ENCODE data around the gene RPL41.
"Not testable (repeated sequence)": the region's sequence is repeated elsewhere in the genome, so short reads cannot be mapped to it uniquely, and the experiment has no call there.

Gene RPL41

DNA sequence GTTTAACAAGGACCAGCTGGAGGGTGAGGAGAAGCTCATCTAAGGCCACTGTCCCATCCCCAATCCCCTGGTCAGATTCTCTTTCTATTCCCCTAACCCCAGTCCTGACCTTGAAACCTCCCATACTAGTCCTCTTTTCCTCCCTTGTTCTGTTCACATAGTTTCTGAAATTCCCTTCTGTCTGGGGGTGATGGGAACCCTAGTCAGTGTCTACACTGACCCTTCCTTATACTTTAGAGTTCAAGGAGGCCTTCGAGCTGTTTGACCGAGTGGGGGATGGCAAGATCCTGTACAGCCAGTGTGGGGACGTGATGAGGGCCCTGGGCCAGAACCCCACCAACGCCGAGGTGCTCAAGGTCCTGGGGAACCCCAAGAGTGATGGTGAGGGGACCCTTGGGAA lies 38.4 kb downstream of the RPL41 start:
- Mint-ChIP-seq H3K9me3 (no peaks in the 10 kb centered on the region), H3K27ac (no peak overlapping the region), H3K4me3 (no peak overlapping the region), H3K27me3 (no peaks in the 10 kb centered on the region), H3K4me1 (peaks cover 61% of the 10 kb centered on the region)
- no peak for ATAC-seq
- DNase-seq, result no peak

GRCh38 chr12:56155256-56155845 lies 38.9 kb downstream of the RPL41 start:
- peaks cover 62% of the 10 kb centered on the region for H3K4me1 Mint-ChIP-seq
- no peak for DNase-seq
- no peaks in the 10 kb centered on the region for H3K9me3 Mint-ChIP-seq
- no peak overlapping the region for H3K27ac Mint-ChIP-seq
- H3K27me3 Mint-ChIP-seq, result no peaks in the 10 kb centered on the region
- ATAC-seq, result no peak
- H3K4me3 Mint-ChIP-seq, result no peak overlapping the region

DNA sequence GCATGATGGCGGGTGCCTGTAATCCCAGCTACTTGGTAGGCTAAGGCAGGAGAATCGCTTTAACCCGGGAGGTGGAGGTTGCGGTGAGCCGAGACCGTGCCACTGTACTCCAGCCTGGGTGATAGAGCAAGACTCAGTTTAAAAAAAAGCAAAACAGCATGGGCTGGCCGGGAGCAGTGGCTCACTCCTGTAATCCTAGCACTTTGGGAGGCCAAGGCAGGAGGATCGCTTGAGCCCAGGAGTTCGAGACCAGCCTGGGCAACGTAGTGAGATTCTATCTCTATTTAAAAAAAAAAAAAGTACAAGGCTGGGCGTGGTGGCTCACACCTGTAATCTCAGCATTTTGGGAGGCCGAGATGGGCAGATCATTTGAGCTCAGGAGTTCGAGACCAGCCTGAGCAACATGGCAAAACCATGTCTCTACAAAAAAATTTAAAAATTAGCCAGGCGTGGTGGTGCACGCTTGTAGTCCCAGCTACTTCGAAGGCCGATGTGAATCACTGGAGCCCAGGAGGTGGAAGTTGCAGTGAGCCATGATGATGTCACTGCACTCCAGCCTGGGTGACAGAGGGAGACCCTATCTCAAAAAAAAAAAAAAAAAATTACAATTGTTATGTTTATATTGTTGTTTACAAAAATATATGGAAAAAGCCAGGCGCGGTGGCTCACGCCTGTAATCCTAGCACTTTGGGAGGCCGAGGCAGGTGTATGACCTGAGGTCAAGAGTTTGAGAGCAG lies 40.2 kb downstream of the RPL41 start:
- ATAC-seq, H3K9me3 Mint-ChIP-seq, DNase-seq, H3K27me3 Mint-ChIP-seq: not testable (repeated sequence)
- Mint-ChIP-seq H3K4me3 (peak overlapping the region; percentile 87 to 96), H3K27ac (peak overlapping the region; percentile 52 to 90), H3K4me1 (peaks cover 62% of the 10 kb centered on the region)

DNA sequence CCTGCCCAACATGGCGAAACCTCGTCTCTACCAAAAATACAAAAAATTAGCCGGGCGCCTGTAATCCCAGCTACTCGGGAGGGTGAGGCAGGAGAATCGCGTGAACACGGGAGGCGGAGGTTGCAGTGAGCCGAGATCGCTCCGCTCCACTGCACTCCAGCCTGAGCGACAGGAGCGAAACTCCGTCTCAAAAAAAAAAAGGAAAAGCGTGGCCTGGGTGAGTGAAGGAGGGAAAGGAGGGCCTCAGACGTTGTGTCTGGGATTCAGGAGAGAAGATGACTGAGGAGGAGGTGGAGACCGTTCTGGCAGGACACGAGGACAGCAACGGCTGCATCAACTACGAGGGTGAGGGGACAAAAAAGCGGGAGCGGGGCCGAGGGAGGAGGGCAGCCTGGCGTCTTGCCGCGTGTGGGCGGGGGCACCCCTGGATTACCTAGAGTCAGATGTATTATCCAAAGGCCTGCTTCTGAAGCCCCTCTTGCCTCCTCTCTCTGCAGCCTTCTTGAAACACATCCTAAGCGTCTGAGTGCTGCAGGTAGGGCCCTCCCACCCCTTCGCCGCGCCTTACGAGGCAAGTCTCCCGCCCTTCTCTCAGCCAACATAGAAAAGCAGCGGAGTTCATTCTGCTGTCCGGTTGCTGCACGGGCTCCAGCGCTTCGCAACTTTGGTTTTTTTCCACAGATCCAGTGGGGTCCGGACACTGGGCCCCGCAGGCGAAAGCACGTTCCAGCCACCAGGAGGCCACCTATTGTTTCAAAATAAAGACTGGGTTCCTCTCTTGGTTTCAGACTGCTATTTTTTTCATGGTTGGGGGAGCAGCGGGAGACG lies 41.0 kb downstream of the RPL41 start:
- no peaks in the 10 kb centered on the region for H3K9me3 Mint-ChIP-seq
- H3K4me3 Mint-ChIP-seq, result peak overlapping the region; percentile 87 to 96
- H3K4me1 Mint-ChIP-seq, result peaks cover 68% of the 10 kb centered on the region

GRCh38 chr12:56158029-56158925 lies 41.8 kb downstream of the RPL41 start, which contains the start of gene MYL6:
Gene MYL6, plus strand, starts transcription at chr12:56158359. Its CDS starts 43 bp downstream, at chr12:56158402.
- no peaks in the 10 kb centered on the region for H3K27me3 Mint-ChIP-seq
- peak within 1 kb of the TSS; percentile 89 to 99 for H3K27ac Mint-ChIP-seq
- peak; percentile 89 for ATAC-seq
- no peaks in the 10 kb centered on the region for H3K9me3 Mint-ChIP-seq
- peak within 1 kb of the TSS; percentile 87 to 96 for H3K4me3 Mint-ChIP-seq
- peak; percentile 83 to 93 for DNase-seq
- H3K4me1 Mint-ChIP-seq, result peaks cover 66% of the 10 kb centered on the region

More for the DNA sequence above, 41.0 kb downstream of the RPL41 start:
- Mint-ChIP-seq H3K27ac (peak overlapping the region; percentile 89 to 90), H3K27me3 (no peaks in the 10 kb centered on the region)
- peak; percentile 60 to 63 for DNase-seq
- ATAC-seq, result peak; percentile 34

GRCh38 chr12:56158926-56159461 lies 42.6 kb downstream of the RPL41 start:
- Mint-ChIP-seq H3K4me3 (peak overlapping the region; percentile 87 to 96), H3K4me1 (peaks cover 59% of the 10 kb centered on the region), H3K27me3 (no peaks in the 10 kb centered on the region), H3K9me3 (no peaks in the 10 kb centered on the region), H3K27ac (peak overlapping the region; percentile 87 to 99)
- DNase-seq, result peak in 1 of 2 donors; percentile 33
- ATAC-seq, result peak; percentile 4

DNA sequence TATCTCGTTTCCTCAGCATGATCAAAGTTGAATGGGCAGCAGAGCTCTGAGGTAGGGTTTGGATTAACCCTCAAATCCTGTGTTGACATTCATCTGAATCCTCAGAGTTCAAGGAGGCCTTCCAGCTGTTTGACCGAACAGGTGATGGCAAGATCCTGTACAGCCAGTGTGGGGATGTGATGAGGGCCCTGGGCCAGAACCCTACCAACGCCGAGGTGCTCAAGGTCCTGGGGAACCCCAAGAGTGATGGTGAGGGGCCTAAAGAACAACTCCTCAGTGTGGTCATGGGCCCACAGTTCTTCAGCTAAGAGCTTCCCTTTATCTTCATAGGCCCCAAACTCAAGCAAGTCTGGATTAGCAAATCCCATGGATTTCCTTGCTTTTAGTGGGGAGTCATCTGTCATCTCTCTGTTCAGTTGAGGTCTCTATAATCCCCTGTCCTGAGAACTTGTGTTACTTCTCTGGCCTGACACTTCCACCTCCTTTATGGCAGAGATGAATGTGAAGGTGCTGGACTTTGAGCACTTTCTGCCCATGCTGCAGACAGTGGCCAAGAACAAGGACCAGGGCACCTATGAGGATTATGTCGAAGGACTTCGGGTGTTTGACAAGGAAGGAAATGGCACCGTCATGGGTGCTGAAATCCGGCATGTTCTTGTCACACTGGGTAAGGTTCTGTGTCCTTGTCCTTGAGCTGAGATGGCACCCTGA lies 43.2 kb downstream of the RPL41 start:
- peak overlapping the region; percentile 87 to 99 for H3K27ac Mint-ChIP-seq
- H3K27me3 Mint-ChIP-seq, result no peaks in the 10 kb centered on the region
- peak overlapping the region; percentile 87 to 96 for H3K4me3 Mint-ChIP-seq
- peaks cover 55% of the 10 kb centered on the region for H3K4me1 Mint-ChIP-seq
- H3K9me3 Mint-ChIP-seq, result no peaks in the 10 kb centered on the region
- DNase-seq, result no peak
- no peak for ATAC-seq

DNA sequence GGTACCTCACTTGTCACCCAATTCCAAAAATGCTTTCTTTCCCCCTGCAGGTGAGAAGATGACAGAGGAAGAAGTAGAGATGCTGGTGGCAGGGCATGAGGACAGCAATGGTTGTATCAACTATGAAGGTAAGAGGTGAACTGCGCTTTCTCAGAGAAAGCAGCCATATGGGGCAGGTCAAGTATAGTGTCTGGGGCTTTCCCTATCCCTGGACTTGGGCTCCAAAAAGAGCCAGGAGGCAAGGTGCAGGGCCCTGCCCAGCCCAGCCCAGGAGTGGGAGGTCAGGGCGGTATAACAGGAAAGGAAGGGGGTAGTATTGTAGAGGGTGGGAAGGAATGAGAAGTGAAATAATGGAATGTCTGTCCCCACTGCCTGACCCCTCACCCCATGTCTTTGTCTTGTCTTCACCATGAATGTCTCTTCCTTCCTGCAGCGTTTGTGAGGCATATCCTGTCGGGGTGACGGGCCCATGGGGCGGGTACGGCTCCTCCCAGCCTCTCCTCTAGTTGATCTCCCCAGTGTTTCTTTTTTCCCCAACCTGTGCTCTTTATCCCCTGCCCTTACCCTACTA lies 43.8 kb downstream of the RPL41 start:
- Mint-ChIP-seq H3K4me3 (peak overlapping the region; percentile 87 to 96), H3K9me3 (no peaks in the 10 kb centered on the region), H3K27ac (peak overlapping the region; percentile 86 to 99), H3K27me3 (no peaks in the 10 kb centered on the region), H3K4me1 (peaks cover 55% of the 10 kb centered on the region)
- ATAC-seq (peak; percentile 52), DNase-seq (peak in 1 of 2 donors; percentile 50)

DNA sequence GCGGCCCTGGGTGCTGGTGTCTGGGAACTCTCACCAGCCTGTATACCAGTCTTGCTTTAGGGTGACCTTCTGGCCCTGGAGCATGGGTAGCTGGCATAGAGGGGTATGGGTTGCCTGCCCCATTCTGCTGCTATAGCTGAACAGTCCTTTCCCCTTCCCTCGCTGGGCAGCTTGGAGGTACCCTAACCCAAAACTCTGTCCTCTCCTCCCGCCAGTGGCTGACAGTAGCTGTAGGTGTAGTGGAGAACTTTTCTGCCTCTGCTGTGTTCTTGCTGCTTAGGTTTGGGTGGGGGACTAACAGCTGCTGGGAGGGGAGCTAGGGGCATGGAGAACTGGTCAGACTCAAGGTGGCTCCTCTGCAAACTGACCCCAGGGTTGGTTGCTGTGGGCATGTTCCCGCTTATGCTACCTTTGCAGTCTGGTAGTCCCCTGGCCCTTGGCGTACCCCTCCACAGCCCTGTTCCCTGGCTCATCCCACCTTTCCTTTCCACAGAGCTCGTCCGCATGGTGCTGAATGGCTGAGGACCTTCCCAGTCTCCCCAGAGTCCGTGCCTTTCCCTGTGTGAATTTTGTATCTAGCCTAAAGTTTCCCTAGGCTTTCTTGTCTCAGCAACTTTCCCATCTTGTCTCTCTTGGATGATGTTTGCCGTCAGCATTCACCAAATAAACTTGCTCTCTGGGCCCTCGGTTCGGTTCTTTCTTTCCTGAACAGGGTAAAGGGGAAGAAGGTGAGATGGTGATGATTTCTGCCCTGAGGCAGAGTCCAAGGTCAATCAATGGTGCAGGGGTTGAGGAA lies 44.7 kb downstream of the RPL41 start:
- Mint-ChIP-seq H3K4me1 (peaks cover 50% of the 10 kb centered on the region), H3K9me3 (no peaks in the 10 kb centered on the region), H3K27ac (peak overlapping the region; percentile 77 to 99), H3K4me3 (peak overlapping the region; percentile 87 to 96), H3K27me3 (no peaks in the 10 kb centered on the region)
- ATAC-seq, result no peak
- DNase-seq, result no peak

DNA sequence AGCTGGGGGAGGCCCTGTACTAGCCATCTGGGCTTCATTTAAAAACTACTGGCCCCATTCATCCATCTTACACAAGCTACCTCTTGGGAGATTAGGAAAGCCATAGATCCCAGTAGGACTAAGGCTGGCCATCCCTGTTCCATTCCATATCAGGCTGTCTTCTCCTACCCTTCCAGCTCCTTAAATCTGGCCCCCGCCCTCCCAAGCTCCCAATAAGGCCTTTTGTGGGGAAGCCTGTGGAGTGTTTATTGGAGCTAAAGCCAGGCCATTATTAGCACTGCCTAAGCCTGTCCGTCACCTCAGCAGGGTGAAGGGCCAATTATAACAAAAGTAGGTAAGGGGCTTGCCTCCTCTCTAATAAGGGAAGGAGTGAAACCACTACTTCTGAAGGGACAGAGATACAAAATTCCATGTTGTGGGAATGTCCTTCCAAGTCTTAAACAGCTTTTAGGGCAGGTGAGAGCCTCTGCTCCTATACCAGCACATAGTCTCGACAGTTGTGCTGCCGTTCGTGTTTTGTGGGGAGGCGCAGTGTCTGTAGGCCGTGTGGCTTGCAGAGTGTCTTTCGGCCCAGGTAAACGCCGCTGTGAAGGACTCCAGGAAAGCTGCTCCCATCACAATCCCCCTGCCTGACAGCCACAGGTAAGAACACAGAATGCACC lies 45.4 kb downstream of the RPL41 start:
- H3K4me1 Mint-ChIP-seq, result peaks cover 50% of the 10 kb centered on the region
- H3K4me3 Mint-ChIP-seq, result peak overlapping the region; percentile 47 to 96

GRCh38 chr12:56162468-56163290 lies 46.2 kb downstream of the RPL41 start:
- no peak overlapping the region for H3K4me3 Mint-ChIP-seq
- peaks cover 41% of the 10 kb centered on the region for H3K4me1 Mint-ChIP-seq
- DNase-seq (no peak), ATAC-seq (no peak)
- no peaks in the 10 kb centered on the region for H3K27me3 Mint-ChIP-seq
- H3K27ac Mint-ChIP-seq, result no peak overlapping the region
- no peaks in the 10 kb centered on the region for H3K9me3 Mint-ChIP-seq

More for the DNA sequence above, 45.4 kb downstream of the RPL41 start:
- Mint-ChIP-seq H3K27me3 (no peaks in the 10 kb centered on the region), H3K27ac (peak overlapping the region; percentile 28 to 77), H3K9me3 (no peaks in the 10 kb centered on the region)
- ATAC-seq, result no peak
- DNase-seq, result no peak

Measured in stimulated activated naive CD8-positive, alpha-beta T cell treated with anti-CD3 and anti-CD28 coated beads, Interleukin-15, amount 100 ng/mL, for 72 hours (primary cell).